ENCODE data around the gene SBF2. TPM values are rescaled to one million over a fixed set of nuclear protein-coding genes. Genes with fewer than 3 reads are reported as not detected.

SBF2 gene
- total and polyA plus RNA-seq, 2 donors (not counting 1 experiment from before 2014, with no cell fraction given): 5.6 to 17.7 TPM

DNA sequence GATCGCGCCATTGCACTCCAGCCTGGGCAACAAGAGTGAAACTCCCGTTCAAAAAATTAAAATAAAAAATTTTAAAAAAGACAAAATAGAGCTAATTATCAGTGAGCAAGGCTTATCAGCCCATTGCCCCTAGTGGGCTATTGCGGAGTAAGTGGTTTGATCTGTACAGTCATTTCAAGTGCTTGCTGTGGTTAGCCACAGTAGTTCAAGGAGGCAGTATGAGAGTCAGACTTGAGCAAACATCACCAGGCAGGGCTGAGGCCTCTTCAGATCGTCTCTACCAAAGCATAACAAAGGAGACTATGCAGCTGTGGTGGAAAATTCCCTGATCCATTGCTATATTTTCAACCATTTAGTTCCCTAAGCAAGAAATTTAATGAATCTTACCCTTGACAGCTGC lies 4.3 kb upstream of the SBF2 start:
- no peaks in the 10 kb centered on the region for H3K9me3 ChIP-seq (ENCODE audit: control extremely low read depth in 1 of 3, control insufficient read depth in 2 of 3, insufficient read depth in 1 of 3, low read length in 2 of 3)
- intact Hi-C loops (cut with micrococcal nuclease): loop anchor here (1.0 to 5.0 kb wide), 2 partner anchors 9 to 1544 kb away; partner anchors contain the start of gene USP47
- H3K27me3 ChIP-seq (replicated peaks in 1 of 4; ENCODE audit: control extremely low read depth in 1 of 4, control insufficient read depth in 3 of 4, insufficient read depth in 4 of 4, low read length in 3 of 4): peaks cover 0 to 24% (median 13%) of the 10 kb centered on the region in 4 experiments
- no peak overlapping the region for H3K4me3 ChIP-seq (ENCODE audit: control extremely low read depth in 1 of 5, extremely low read depth in 1 of 5, insufficient read depth in 1 of 5, low read depth in 2 of 5, low read length in 4 of 5)
- H4K20me1 ChIP-seq (ENCODE audit: control insufficient read depth, insufficient read depth, low read length, poor library complexity, severe bottlenecking): no peaks in the 10 kb centered on the region
- ATAC-seq (ENCODE audit: low read depth): peak; percentile 61
- no peak overlapping the region for H3K9ac ChIP-seq (ENCODE audit: low read length)
- POLR2A ChIA-PET: no interaction called here
- DNase-seq: peak; percentile 57
- H3K79me2 ChIP-seq (ENCODE audit: control insufficient read depth, insufficient read depth, low read length): no peaks in the 10 kb centered on the region
- WGBS (ENCODE audit: insufficient coverage): 0% methylated on average over 2 of the region's 5 CpGs
- H3K4me1 Mint-ChIP-seq: peaks cover 21% of the 10 kb centered on the region
- H3K9me3 Mint-ChIP-seq (ENCODE audit: insufficient read depth): no peaks in the 10 kb centered on the region
- H2AFZ ChIP-seq (ENCODE audit: insufficient read depth, low read depth, low read length, poor library complexity, severe bottlenecking): no peak overlapping the region
- TF ChIP-seq EZH2 (IDR thresholded peaks at IDR 0.05; ENCODE audit: borderline replicate concordance, insufficient read depth, low read depth, low read length, poor library complexity, severe bottlenecking) (no peak), CTCF (IDR thresholded peaks at IDR 0.05) (peak; percentile 41)
- H3K4me1 ChIP-seq (ENCODE audit: control insufficient read depth in 2 of 2, insufficient read depth in 2 of 2, low read length in 2 of 2): peaks cover 15 to 23% of the 10 kb centered on the region in 2 donors
- H3K4me2 ChIP-seq (replicated peaks; ENCODE audit: low read depth, low read length, poor library complexity, severe bottlenecking): no peak overlapping the region
- no peak overlapping the region for H3K4me3 Mint-ChIP-seq
- H3K27ac ChIP-seq (ENCODE audit: low read length in 2 of 2): no peak overlapping the region
- CTCF ChIA-PET: interaction anchor here (1.1 to 2.6 kb wide), 3 partner anchors 9 to 91 kb away, joined by 3 to 13 read pairs (median 6); no protein-coding TSS in a partner anchor
- peaks cover 28% of the 10 kb centered on the region for H3K27me3 Mint-ChIP-seq
- no peak overlapping the region for H3K27ac Mint-ChIP-seq
- H3K36me3 ChIP-seq (replicated peaks in 1 of 2; ENCODE audit: control extremely low read depth in 1 of 2, control insufficient read depth in 1 of 2, extremely low read depth in 1 of 2, insufficient read depth in 2 of 2, low read length in 1 of 2): no peaks in the 10 kb centered on the region

Measured in B cell (primary cell).